GM13976 (cell line): ENCODE measurements around the gene WDTC1.

Source experiments
- DNase-seq: peaks from one replicate; pipeline ENCODE4 v3.0.0; 2012; ENCODE audit warnings: low spot score
- CTCF ChIP-seq: IDR thresholded peaks from 2 replicates; pipeline ENCODE4 v1.5.1; 2012; ENCODE audit warnings: borderline replicate concordance, mild to moderate bottlenecking; ENCODE audit not compliant: insufficient read depth; ENCODE audit errors: extremely low read depth, missing control alignments, control extremely low read depth
- in situ Hi-C: fragments of 300-500 bp; cut with MboI; formaldehyde crosslinking; loops from one replicate; pipeline ENCODE4 v1.12.0; 2022; ENCODE audit warnings: low sequenced_read_pairs, mixed read lengths, inconsistent platforms; ENCODE audit not compliant: unreplicated experiment

Gene WDTC1

GRCh38 chr1:27322569-27323240 lies 88.3 kb downstream of the WDTC1 start:
- no peak for TF ChIP-seq CTCF
- DNase-seq = no peak
- in situ Hi-C loops = no loop called here

- DNase-seq = no peak
- in situ Hi-C loops = no loop called here
- no peak for TF ChIP-seq CTCF
Measured at GRCh38 chr1:27325286-27325685, 90.9 kb downstream of the WDTC1 start.

- no peak for TF ChIP-seq CTCF
- DNase-seq = no peak
- in situ Hi-C loops = no loop called here
Measured at GRCh38 chr1:27327964-27328363, 93.5 kb downstream of the WDTC1 start.

GRCh38 chr1:27330786-27331185 lies 96.4 kb downstream of the WDTC1 start:
- in situ Hi-C loops = no loop called here
- TF ChIP-seq CTCF = no peak
- DNase-seq = no peak

- in situ Hi-C loops = no loop called here
- DNase-seq = no peak
- no peak for TF ChIP-seq CTCF
Measured at GRCh38 chr1:27331426-27331825, 97.0 kb downstream of the WDTC1 start.

- in situ Hi-C loops = no loop called here
- no peak for TF ChIP-seq CTCF
- no peak for DNase-seq
Measured at GRCh38 chr1:27331922-27332321, 97.5 kb downstream of the WDTC1 start.
